Sciatic nerve (tissue), 2 donors: ENCODE results near the gene HNRNPUL1. TPM values are rescaled to one million over a fixed set of nuclear protein-coding genes. Genes with fewer than 3 reads are reported as not detected.

Experiments
- ATAC-seq: fragments of 200-7000 bp; cut with Tn5 transposase; one replicate; pipeline ENCODE4 v1.9.1; 2020; ENCODE audit warnings: mild to moderate bottlenecking, moderate library complexity
- DNase-seq: peaks from one replicate; pipeline ENCODE4 v3.0.0-alpha.2; 2020; ENCODE audit warnings: low spot score
- intact Hi-C: fragments of 100-400 bp; cut with DNase I; formaldehyde crosslinking; loops from one replicate; pipeline ENCODE4 v1.14.2; 2022
- total RNA-seq: library from RNA; stranded (reverse); fragmentation: NEBNext Ultra II Directional; extraction: Animal tissue kit (Norgen Biotek cat#: 25700); gene quantifications from one replicate; pipeline ENCODE4 v1.2.1, GENCODE V29; 2021
- donor health status: DM: no; HTN: no; CAD: no.
- donor health status: DM: no; HTN: no; CAD: no.

HNRNPUL1 gene
- total RNA-seq, 1 donor from 2014 or later: 161 TPM

GRCh38 chr19:41321204-41321599 lies 57.0 kb downstream of the HNRNPUL1 start:
- intact Hi-C loops: no loop called here
- DNase-seq: no peak
- ATAC-seq: no peak

GRCh38 chr19:41321600-41322270 lies 57.6 kb downstream of the HNRNPUL1 start:
- ATAC-seq (no peak), DNase-seq (no peak)
- intact Hi-C loops: no loop called here

- intact Hi-C loops: no loop called here
- ATAC-seq: no peak
- DNase-seq: no peak
These were observed 58.3 kb downstream of the HNRNPUL1 start for GRCh38 chr19:41322451-41322850.

DNA sequence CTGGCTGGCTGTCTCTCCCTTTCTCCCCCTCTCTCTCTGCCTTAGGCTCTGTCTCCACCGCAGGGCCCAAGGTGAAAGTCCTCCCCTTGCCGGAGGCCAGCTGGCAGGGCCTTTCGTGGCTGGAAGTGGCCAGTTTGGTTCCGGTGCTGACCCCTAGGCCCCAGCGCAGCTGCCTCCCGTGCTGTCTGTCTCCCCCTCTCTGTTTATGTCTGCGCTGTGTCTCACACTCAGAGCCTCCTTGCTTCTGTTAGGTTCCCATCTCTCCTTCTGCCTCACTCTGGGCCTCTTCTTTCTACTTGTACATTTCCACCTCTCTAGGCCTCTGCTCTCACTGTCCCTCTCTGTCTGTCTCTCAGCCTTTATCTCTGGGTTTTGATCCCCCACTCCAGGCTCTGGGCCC lies 58.9 kb downstream of the HNRNPUL1 start:
- ATAC-seq: peak; percentile 46
- intact Hi-C loops: no loop called here
- DNase-seq: no peak

DNA sequence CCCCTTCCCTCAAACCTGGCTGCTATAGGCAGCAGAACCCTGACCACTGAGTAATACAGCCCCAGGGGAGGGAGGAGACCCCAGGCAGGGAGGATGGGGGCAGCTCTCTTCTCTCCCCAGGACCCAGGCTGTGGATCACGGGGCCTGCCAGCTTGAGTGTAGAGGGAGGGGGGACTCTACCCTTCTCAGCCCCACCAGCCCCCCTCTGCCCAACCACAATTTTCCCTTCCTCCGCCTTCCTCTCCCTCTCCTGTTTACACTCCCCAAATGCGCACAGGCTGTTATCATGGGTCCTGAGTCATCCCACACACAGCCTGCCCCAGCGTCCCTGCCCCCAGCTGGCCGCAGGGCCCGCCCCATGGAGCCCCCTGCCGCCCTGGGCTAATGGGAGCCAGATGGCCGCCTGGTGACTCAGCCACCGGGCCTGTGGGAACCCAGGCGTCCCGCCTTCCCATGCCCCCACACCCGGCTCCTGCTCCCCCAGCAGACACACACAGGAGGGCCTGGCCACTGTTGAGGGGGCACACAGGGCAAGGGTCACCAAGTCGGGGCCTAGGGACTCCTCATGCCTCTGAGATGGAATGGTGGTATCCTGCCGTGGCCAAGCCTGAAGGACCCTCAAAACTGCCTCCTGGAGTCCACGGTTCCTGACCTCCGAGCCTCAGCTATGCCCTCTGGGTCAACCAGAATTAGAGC lies 59.4 kb downstream of the HNRNPUL1 start:
- peak; percentile 80 for DNase-seq
- intact Hi-C loops: no loop called here

GRCh38 chr19:41324231-41324702 lies 60.1 kb downstream of the HNRNPUL1 start:
- intact Hi-C loops: no loop called here
- no peak for DNase-seq
- no peak for ATAC-seq

More for the DNA sequence above, 59.4 kb downstream of the HNRNPUL1 start:
- peak; percentile 86 for ATAC-seq

- intact Hi-C loops: no loop called here
- DNase-seq (peak; percentile 76), ATAC-seq (peak; percentile 27)
These were observed 60.9 kb downstream of the HNRNPUL1 start for GRCh38 chr19:41324921-41325639.

DNA sequence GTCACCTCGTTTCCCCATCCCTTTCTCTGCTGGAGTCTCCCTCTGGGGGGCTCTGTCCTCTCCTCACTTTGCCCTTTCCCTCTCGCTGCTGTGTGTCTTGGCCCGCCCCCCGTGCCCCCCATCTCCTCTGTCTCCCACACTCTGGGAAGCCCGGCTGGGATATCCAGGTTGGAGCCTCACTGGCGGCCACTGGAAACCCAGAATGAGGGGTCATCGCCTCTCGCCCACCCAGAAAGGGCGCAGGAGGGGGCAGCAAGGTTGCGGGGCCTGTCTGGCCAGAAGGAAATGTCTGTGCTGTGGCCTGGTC lies 61.4 kb downstream of the HNRNPUL1 start:
- DNase-seq: no peak
- intact Hi-C loops: no loop called here
- no peak for ATAC-seq

DNA sequence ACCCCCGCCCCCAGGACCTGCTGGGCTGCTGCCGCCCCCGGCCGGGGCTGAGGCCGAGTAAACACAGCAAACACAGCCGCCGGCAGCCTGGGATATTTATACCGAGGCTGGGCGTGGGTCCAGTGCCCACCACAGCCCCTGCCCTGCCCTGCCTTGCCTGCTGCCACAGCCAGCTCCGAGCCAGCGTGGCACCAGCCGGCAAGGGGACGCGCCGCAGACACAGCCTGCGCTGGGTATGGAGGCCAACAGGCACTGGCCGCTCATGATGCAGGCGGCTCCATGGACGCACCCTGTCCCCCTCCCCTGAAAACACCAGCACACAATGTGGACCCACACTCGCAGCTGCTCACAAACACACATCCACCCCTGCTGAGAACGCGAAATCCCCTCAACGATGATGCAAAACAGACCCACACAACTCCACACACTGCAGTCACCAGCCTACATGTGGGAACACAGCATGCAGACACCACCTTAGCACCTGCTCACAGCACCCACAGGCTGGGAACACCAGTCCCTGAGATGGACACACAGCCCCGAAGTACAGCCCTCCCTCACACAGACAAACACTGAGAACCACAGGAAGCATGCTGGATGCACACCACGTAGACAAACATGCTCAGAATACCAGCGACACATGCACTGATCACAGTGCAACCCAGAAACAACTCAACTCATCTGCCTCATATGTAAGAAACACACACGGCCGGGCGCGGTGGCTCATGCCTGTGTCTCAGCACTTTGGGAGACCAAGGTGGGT lies 62.0 kb downstream of the HNRNPUL1 start:
- intact Hi-C loops: no loop called here
- DNase-seq: no peak
- ATAC-seq: no peak

- ATAC-seq (no peak), DNase-seq (no peak)
- intact Hi-C loops: no loop called here
These were observed 63.0 kb downstream of the HNRNPUL1 start for GRCh38 chr19:41327076-41327575.

- intact Hi-C loops: no loop called here
- ATAC-seq (peak; percentile 29), DNase-seq (peak; percentile 76)
These were observed 63.5 kb downstream of the HNRNPUL1 start for GRCh38 chr19:41327576-41328156.

- ATAC-seq (peak; percentile 3), DNase-seq (no peak)
- intact Hi-C loops: no loop called here
These were observed 64.1 kb downstream of the HNRNPUL1 start for GRCh38 chr19:41328157-41328841.

- DNase-seq: no peak
- intact Hi-C loops: no loop called here
- peak; percentile 20 for ATAC-seq
These were observed 64.7 kb downstream of the HNRNPUL1 start for GRCh38 chr19:41328842-41329225.

- ATAC-seq (no peak), DNase-seq (no peak)
- intact Hi-C loops: no loop called here
These were observed 66.3 kb downstream of the HNRNPUL1 start for GRCh38 chr19:41330481-41330880.

DNA sequence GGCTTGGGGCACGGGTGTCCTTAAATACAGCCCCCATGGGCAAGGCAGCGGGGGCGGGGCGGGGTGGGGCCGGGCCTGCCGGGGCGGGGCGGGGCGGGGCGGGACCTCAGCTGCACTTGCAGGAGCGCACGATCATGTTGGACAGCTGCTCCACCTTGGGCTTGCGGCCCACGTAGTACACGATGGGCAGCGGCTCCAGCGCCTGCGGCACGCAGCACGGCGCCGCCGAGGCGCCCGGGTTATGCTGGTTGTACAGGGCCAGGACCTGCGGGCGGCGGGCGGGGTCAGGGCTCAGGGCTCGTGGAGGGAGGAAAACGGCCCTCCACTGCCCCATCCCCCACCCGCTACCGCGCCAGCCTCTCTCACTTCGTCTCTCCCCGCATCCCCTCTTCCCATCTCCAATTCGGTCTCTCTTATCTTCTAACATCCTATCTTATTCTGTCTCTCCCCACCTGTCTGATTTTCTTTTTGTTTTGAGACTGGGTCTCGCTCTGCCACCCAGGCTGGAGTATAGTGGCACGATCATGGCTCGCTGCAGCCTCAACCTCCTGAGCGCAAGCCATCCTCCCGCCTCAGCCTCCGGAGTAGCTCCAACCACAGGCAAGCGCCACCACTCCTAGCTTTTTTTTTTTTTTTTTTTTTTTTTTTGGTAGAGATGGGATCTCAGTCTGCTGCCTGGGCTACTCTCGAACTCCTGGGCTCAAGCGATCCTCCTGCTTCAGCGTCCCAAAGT lies 66.9 kb downstream of the HNRNPUL1 start:
- no peak for ATAC-seq
- intact Hi-C loops: no loop called here

DNA sequence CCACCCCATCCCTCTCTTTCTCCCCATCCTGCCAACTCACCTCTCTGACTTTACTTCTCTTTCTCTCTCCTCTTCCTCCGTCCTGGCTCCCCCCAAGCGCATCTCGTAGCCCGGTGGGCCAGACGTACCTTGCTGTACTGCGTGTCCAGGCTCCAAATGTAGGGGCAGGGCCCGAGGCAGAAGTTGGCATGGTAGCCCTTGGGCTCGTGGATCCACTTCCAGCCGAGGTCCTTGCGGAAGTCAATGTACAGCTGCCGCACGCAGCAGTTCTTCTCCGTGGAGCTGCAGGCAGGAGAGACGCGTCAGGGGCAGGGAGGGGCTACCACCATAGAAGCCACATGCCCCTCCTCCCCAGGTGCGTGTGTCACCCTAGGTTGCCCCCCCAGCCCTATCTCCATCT lies 67.8 kb downstream of the HNRNPUL1 start:
- intact Hi-C loops: no loop called here
- ATAC-seq (no peak), DNase-seq (no peak)

More for the DNA sequence above, 66.9 kb downstream of the HNRNPUL1 start:
- no peak for DNase-seq

- ATAC-seq (no peak), DNase-seq (no peak)
- intact Hi-C loops: no loop called here
These were observed 68.3 kb downstream of the HNRNPUL1 start for GRCh38 chr19:41332468-41332867.

GRCh38 chr19:41334793-41335192 lies 70.6 kb downstream of the HNRNPUL1 start:
- ATAC-seq (peak; percentile 45), DNase-seq (no peak)
- intact Hi-C loops: no loop called here
